ENCODE results near the gene OR4D11.

The OR4D11 gene

GRCh38 chr11:59503276-59503675 lies at the start of gene OR4D11:
Gene OR4D11, plus strand, starts transcription at chr11:59503576. Its CDS starts 0 bp downstream, at chr11:59503576.
- no peaks in the 10 kb centered on the region for H3K4me1 ChIP-seq (ENCODE audit: control insufficient read depth, insufficient read depth, low read length)
- H3K4me3 ChIP-seq (ENCODE audit: low read depth, low read length): no peak within 1 kb of the TSS
- H3K27me3 ChIP-seq (ENCODE audit: control insufficient read depth, insufficient read depth, low read length): no peaks in the 10 kb centered on the region
- H3K36me3 ChIP-seq (ENCODE audit: control insufficient read depth, insufficient read depth, low read length): no peaks in the 10 kb centered on the region
- H3K27ac ChIP-seq (ENCODE audit: low read depth, low read length): no peak within 1 kb of the TSS
- H3K9me3 ChIP-seq (ENCODE audit: control insufficient read depth, insufficient read depth, low read depth, low read length): no peaks in the 10 kb centered on the region
- no peak within 1 kb of the TSS for H3K9ac ChIP-seq (ENCODE audit: low read length)

- no peaks in the 10 kb centered on the region for H3K4me1 ChIP-seq (ENCODE audit: control insufficient read depth, insufficient read depth, low read length)
- H3K9me3 ChIP-seq (ENCODE audit: control insufficient read depth, insufficient read depth, low read depth, low read length): no peaks in the 10 kb centered on the region
- H3K9ac ChIP-seq (ENCODE audit: low read length): no peak within 1 kb of the TSS
- H3K27me3 ChIP-seq (ENCODE audit: control insufficient read depth, insufficient read depth, low read length): no peaks in the 10 kb centered on the region
- no peak within 1 kb of the TSS for H3K4me3 ChIP-seq (ENCODE audit: low read depth, low read length)
- H3K36me3 ChIP-seq (ENCODE audit: control insufficient read depth, insufficient read depth, low read length): no peaks in the 10 kb centered on the region
- H3K27ac ChIP-seq (ENCODE audit: low read depth, low read length): no peak within 1 kb of the TSS
Measured at GRCh38 chr11:59456661-59457060, 46.7 kb upstream of the OR4D11 start, which contains the start of gene OR4D6. Gene OR4D6, plus strand, starts transcription at chr11:59456961. Its CDS starts 0 bp downstream, at chr11:59456961.

- Histone ChIP-seq H3K9ac (ENCODE audit: low read length) (no peak overlapping the region), H3K27me3 (ENCODE audit: control insufficient read depth, insufficient read depth, low read length) (no peaks in the 10 kb centered on the region), H3K27ac (ENCODE audit: low read depth, low read length) (no peak overlapping the region), H3K36me3 (ENCODE audit: control insufficient read depth, insufficient read depth, low read length) (no peaks in the 10 kb centered on the region), H3K4me1 (ENCODE audit: control insufficient read depth, insufficient read depth, low read length) (no peaks in the 10 kb centered on the region), H3K9me3 (ENCODE audit: control insufficient read depth, insufficient read depth, low read depth, low read length) (no peaks in the 10 kb centered on the region), H3K4me3 (ENCODE audit: low read depth, low read length) (no peak overlapping the region)
Measured at GRCh38 chr11:59459916-59460315, 43.5 kb upstream of the OR4D11 start.

GRCh38 chr11:59463190-59463641 lies 40.2 kb upstream of the OR4D11 start:
- Histone ChIP-seq H3K4me1 (ENCODE audit: control insufficient read depth, insufficient read depth, low read length) (no peaks in the 10 kb centered on the region), H3K4me3 (ENCODE audit: low read depth, low read length) (no peak overlapping the region), H3K36me3 (ENCODE audit: control insufficient read depth, insufficient read depth, low read length) (no peaks in the 10 kb centered on the region), H3K27me3 (ENCODE audit: control insufficient read depth, insufficient read depth, low read length) (no peaks in the 10 kb centered on the region), H3K27ac (ENCODE audit: low read depth, low read length) (no peak overlapping the region), H3K9me3 (ENCODE audit: control insufficient read depth, insufficient read depth, low read depth, low read length) (no peaks in the 10 kb centered on the region), H3K9ac (ENCODE audit: low read length) (no peak overlapping the region)

GRCh38 chr11:59473015-59473414 lies 30.4 kb upstream of the OR4D11 start, which contains the start of gene OR4D10:
Gene OR4D10, plus strand, starts transcription at chr11:59473315. Its CDS starts 4,115 bp downstream, at chr11:59477430.
- no peaks in the 10 kb centered on the region for H3K36me3 ChIP-seq (ENCODE audit: control insufficient read depth, insufficient read depth, low read length)
- no peak within 1 kb of the TSS for H3K27ac ChIP-seq (ENCODE audit: low read depth, low read length)
- no peaks in the 10 kb centered on the region for H3K9me3 ChIP-seq (ENCODE audit: control insufficient read depth, insufficient read depth, low read depth, low read length)
- no peaks in the 10 kb centered on the region for H3K27me3 ChIP-seq (ENCODE audit: control insufficient read depth, insufficient read depth, low read length)
- H3K9ac ChIP-seq (ENCODE audit: low read length): no peak within 1 kb of the TSS
- H3K4me3 ChIP-seq (ENCODE audit: low read depth, low read length): no peak within 1 kb of the TSS
- no peaks in the 10 kb centered on the region for H3K4me1 ChIP-seq (ENCODE audit: control insufficient read depth, insufficient read depth, low read length)

- Histone ChIP-seq H3K4me3 (ENCODE audit: low read depth, low read length) (no peak overlapping the region), H3K9ac (ENCODE audit: low read length) (no peak overlapping the region), H3K27me3 (ENCODE audit: control insufficient read depth, insufficient read depth, low read length) (no peaks in the 10 kb centered on the region), H3K9me3 (ENCODE audit: control insufficient read depth, insufficient read depth, low read depth, low read length) (no peaks in the 10 kb centered on the region), H3K4me1 (ENCODE audit: control insufficient read depth, insufficient read depth, low read length) (no peaks in the 10 kb centered on the region), H3K36me3 (ENCODE audit: control insufficient read depth, insufficient read depth, low read length) (no peaks in the 10 kb centered on the region), H3K27ac (ENCODE audit: low read depth, low read length) (no peak overlapping the region)
Measured at GRCh38 chr11:59475176-59475575, 28.2 kb upstream of the OR4D11 start.

- H3K9ac ChIP-seq (ENCODE audit: low read length): no peak overlapping the region
- H3K27ac ChIP-seq (ENCODE audit: low read depth, low read length): no peak overlapping the region
- no peaks in the 10 kb centered on the region for H3K4me1 ChIP-seq (ENCODE audit: control insufficient read depth, insufficient read depth, low read length)
- no peaks in the 10 kb centered on the region for H3K9me3 ChIP-seq (ENCODE audit: control insufficient read depth, insufficient read depth, low read depth, low read length)
- H3K27me3 ChIP-seq (ENCODE audit: control insufficient read depth, insufficient read depth, low read length): no peaks in the 10 kb centered on the region
- H3K4me3 ChIP-seq (ENCODE audit: low read depth, low read length): no peak overlapping the region
- H3K36me3 ChIP-seq (ENCODE audit: control insufficient read depth, insufficient read depth, low read length): no peaks in the 10 kb centered on the region
Measured at GRCh38 chr11:59479906-59480305, 23.5 kb upstream of the OR4D11 start.

- Histone ChIP-seq H3K4me3 (ENCODE audit: low read depth, low read length) (no peak overlapping the region), H3K27ac (ENCODE audit: low read depth, low read length) (no peak overlapping the region), H3K4me1 (ENCODE audit: control insufficient read depth, insufficient read depth, low read length) (no peaks in the 10 kb centered on the region), H3K36me3 (ENCODE audit: control insufficient read depth, insufficient read depth, low read length) (no peaks in the 10 kb centered on the region), H3K9ac (ENCODE audit: low read length) (no peak overlapping the region), H3K27me3 (ENCODE audit: control insufficient read depth, insufficient read depth, low read length) (no peaks in the 10 kb centered on the region), H3K9me3 (ENCODE audit: control insufficient read depth, insufficient read depth, low read depth, low read length) (no peaks in the 10 kb centered on the region)
Measured at GRCh38 chr11:59480359-59480758, 23.0 kb upstream of the OR4D11 start.

- H3K27me3 ChIP-seq (ENCODE audit: control insufficient read depth, insufficient read depth, low read length): no peaks in the 10 kb centered on the region
- H3K36me3 ChIP-seq (ENCODE audit: control insufficient read depth, insufficient read depth, low read length): no peaks in the 10 kb centered on the region
- no peak overlapping the region for H3K27ac ChIP-seq (ENCODE audit: low read depth, low read length)
- H3K9me3 ChIP-seq (ENCODE audit: control insufficient read depth, insufficient read depth, low read depth, low read length): no peaks in the 10 kb centered on the region
- no peak overlapping the region for H3K9ac ChIP-seq (ENCODE audit: low read length)
- H3K4me1 ChIP-seq (ENCODE audit: control insufficient read depth, insufficient read depth, low read length): no peaks in the 10 kb centered on the region
- H3K4me3 ChIP-seq (ENCODE audit: low read depth, low read length): no peak overlapping the region
Measured at GRCh38 chr11:59501931-59502330, 1.4 kb upstream of the OR4D11 start.

GRCh38 chr11:59510941-59511589 lies 7.7 kb downstream of the OR4D11 start, which contains the start of gene OR4D9:
Gene OR4D9, plus strand, starts transcription at chr11:59511539. Its CDS starts 3,374 bp downstream, at chr11:59514913.
- no peak within 1 kb of the TSS for H3K4me3 ChIP-seq (ENCODE audit: low read depth, low read length)
- no peaks in the 10 kb centered on the region for H3K36me3 ChIP-seq (ENCODE audit: control insufficient read depth, insufficient read depth, low read length)
- no peaks in the 10 kb centered on the region for H3K9me3 ChIP-seq (ENCODE audit: control insufficient read depth, insufficient read depth, low read depth, low read length)
- no peak within 1 kb of the TSS for H3K27ac ChIP-seq (ENCODE audit: low read depth, low read length)
- H3K27me3 ChIP-seq (ENCODE audit: control insufficient read depth, insufficient read depth, low read length): no peaks in the 10 kb centered on the region
- no peak within 1 kb of the TSS for H3K9ac ChIP-seq (ENCODE audit: low read length)
- H3K4me1 ChIP-seq (ENCODE audit: control insufficient read depth, insufficient read depth, low read length): no peaks in the 10 kb centered on the region

- Histone ChIP-seq H3K27me3 (ENCODE audit: control insufficient read depth, insufficient read depth, low read length) (no peaks in the 10 kb centered on the region), H3K4me3 (ENCODE audit: low read depth, low read length) (no peak overlapping the region), H3K9me3 (ENCODE audit: control insufficient read depth, insufficient read depth, low read depth, low read length) (no peaks in the 10 kb centered on the region), H3K36me3 (ENCODE audit: control insufficient read depth, insufficient read depth, low read length) (no peaks in the 10 kb centered on the region), H3K9ac (ENCODE audit: low read length) (no peak overlapping the region), H3K4me1 (ENCODE audit: control insufficient read depth, insufficient read depth, low read length) (no peaks in the 10 kb centered on the region), H3K27ac (ENCODE audit: low read depth, low read length) (no peak overlapping the region)
Measured at GRCh38 chr11:59511675-59512074, 8.3 kb downstream of the OR4D11 start.
